GM23338 (cell line): ENCODE data around the gene ST6GALNAC6. TPM values are rescaled to one million over a fixed set of nuclear protein-coding genes. Genes with fewer than 3 reads are reported as not detected.

Experiments used
- ATAC-seq: fragments of 200-7000 bp; cut with Tn5 transposase; 3 replicates; pipeline ENCODE4 v1.9.1; 2020
- DNase-seq: peaks from one replicate; pipeline ENCODE4 v3.0.0-alpha.2; 2015; ENCODE audit warnings: low spot score
- H2AFZ ChIP-seq: fragments of 200-600 bp; sonication (generic); 2 replicates; pipeline ENCODE4 v1.8.0; 2016; ENCODE audit warnings: antibody characterized with exemption, mild to moderate bottlenecking, moderate library complexity
- H3F3A ChIP-seq: fragments of 200-600 bp; sonication (generic); replicated peaks from 2 replicates; pipeline ENCODE4 v1.8.0; 2017; ENCODE audit warnings: antibody characterized with exemption, mixed run types, low read depth
- H3K27ac ChIP-seq: fragments of 200-600 bp; sonication (generic); 2 replicates; pipeline ENCODE4 v1.6.1; 2016; ENCODE audit warnings: low read depth
- H3K27me3 ChIP-seq: fragments of 200-600 bp; sonication (generic); 2 replicates; pipeline ENCODE4 v1.8.0; 2016; ENCODE audit warnings: mild to moderate bottlenecking, mixed run types, moderate library complexity; ENCODE audit not compliant: insufficient read depth
- H3K36me3 ChIP-seq: fragments of 200-600 bp; sonication (generic); 2 replicates; pipeline ENCODE4 v1.8.0; 2016; ENCODE audit warnings: mild to moderate bottlenecking; ENCODE audit not compliant: insufficient read depth
- H3K4me1 ChIP-seq: fragments of 200-600 bp; sonication (generic); 2 replicates; pipeline ENCODE4 v1.8.0; 2016; ENCODE audit warnings: mild to moderate bottlenecking, moderate library complexity; ENCODE audit not compliant: insufficient read depth
- H3K4me2 ChIP-seq: fragments of 200-600 bp; sonication (generic); 2 replicates; pipeline ENCODE4 v1.7.1; 2017; ENCODE audit warnings: mixed run types
- H3K4me3 ChIP-seq: fragments of 200-600 bp; sonication (generic); 2 replicates; pipeline ENCODE4 v1.6.1; 2016; ENCODE audit warnings: mixed run types
- H3K79me2 ChIP-seq: fragments of 200-600 bp; sonication (generic); replicated peaks from 2 replicates; pipeline ENCODE4 v1.8.0; 2017; ENCODE audit warnings: mild to moderate bottlenecking; ENCODE audit not compliant: insufficient read depth
- H3K9me2 ChIP-seq: fragments of 200-600 bp; sonication (generic); 2 replicates; pipeline ENCODE4 v1.8.0; 2017; ENCODE audit not compliant: insufficient read depth
- H4K20me1 ChIP-seq: fragments of 200-600 bp; sonication (generic); replicated peaks from 2 replicates; pipeline ENCODE4 v1.8.0; 2017; ENCODE audit warnings: mild to moderate bottlenecking; ENCODE audit not compliant: insufficient read depth
- H3K27ac Mint-ChIP-seq: 2 replicates; pipeline ENCODE4 v1.8.0; 2020; ENCODE audit warnings: inconsistent platforms, mild to moderate bottlenecking, moderate library complexity, mixed read lengths
- H3K27me3 Mint-ChIP-seq: 3 replicates; pipeline ENCODE4 v1.8.0; 2022; ENCODE audit warnings: low read depth, mild to moderate bottlenecking, moderate library complexity, mixed read lengths, inconsistent platforms; ENCODE audit not compliant: insufficient read depth, poor library complexity
- H3K36me3 Mint-ChIP-seq: 3 replicates; pipeline ENCODE4 v1.8.0; 2021; ENCODE audit warnings: low read depth, mild to moderate bottlenecking, inconsistent platforms, moderate library complexity, mixed read lengths
- H3K4me1 Mint-ChIP-seq: 3 replicates; pipeline ENCODE4 v1.8.0; 2020; ENCODE audit warnings: mild to moderate bottlenecking, inconsistent platforms, mixed read lengths
- H3K4me3 Mint-ChIP-seq: 3 replicates; pipeline ENCODE4 v1.8.0; 2021; ENCODE audit warnings: moderate library complexity, mild to moderate bottlenecking, inconsistent platforms, mixed read lengths
- H3K9me3 Mint-ChIP-seq: 3 replicates; pipeline ENCODE4 v1.8.0; 2020; ENCODE audit warnings: moderate library complexity, mild to moderate bottlenecking, inconsistent platforms, mixed read lengths
- CREB1 ChIP-seq: fragments of 250-450 bp; sonication (Bioruptor Pico); IDR thresholded peaks from 2 replicates; pipeline ENCODE4 v1.5.0; 2020; ENCODE audit warnings: low read depth, mild to moderate bottlenecking, moderate library complexity
- EZH2 ChIP-seq: fragments of 200-600 bp; sonication (generic); IDR thresholded peaks from one replicate; pipeline ENCODE4 v1.8.0; 2017; ENCODE audit warnings: antibody characterized with exemption, mild to moderate bottlenecking, low read depth; ENCODE audit not compliant: unreplicated experiment
- EZH2phosphoT487 ChIP-seq: fragments of 200-600 bp; sonication (generic); IDR thresholded peaks from one replicate; pipeline ENCODE4 v1.8.1; 2018; ENCODE audit warnings: antibody characterized with exemption; ENCODE audit not compliant: unreplicated experiment
- JUNB ChIP-seq: IDR thresholded peaks from one replicate; pipeline ENCODE4 v1.6.1; 2016; ENCODE audit warnings: antibody characterized with exemption; ENCODE audit not compliant: unreplicated experiment
- NANOG ChIP-seq: IDR thresholded peaks from 2 replicates; pipeline ENCODE4 v1.6.1; 2016; ENCODE audit warnings: antibody characterized with exemption, borderline replicate concordance
- STAT1 ChIP-seq: IDR thresholded peaks from one replicate; pipeline ENCODE4 v1.6.1; 2016; ENCODE audit warnings: antibody characterized with exemption; ENCODE audit not compliant: unreplicated experiment
- polyA plus RNA-seq: library from polyadenylated mRNA; unstranded; fragments of >200 nt; fragmentation: Nextera tagmentation; extraction: Ambion mirVana; gene quantifications from 2 replicates; pipeline ENCODE4 v1.2.1, GENCODE V29; 2016
- total RNA-seq: library from RNA; depleted of rRNA; stranded (reverse); fragments of >200 nt; shearing (Covaris generic); gene quantifications from 2 replicates; pipeline ENCODE4 v1.2.3, GENCODE V29; 2014
- TF ChIP-seq, protein P1 (sequence below): fragments of 250-450 bp; sonication (Bioruptor Pico); IDR thresholded peaks from 2 replicates; pipeline ENCODE4 v1.5.0; 2020; ENCODE audit warnings: mild to moderate bottlenecking, moderate library complexity
- TF ChIP-seq, protein P2 (sequence below): IDR thresholded peaks from one replicate; pipeline ENCODE4 v1.6.1; 2018; ENCODE audit warnings: antibody characterized with exemption; ENCODE audit not compliant: unreplicated experiment
- TF ChIP-seq, protein P3 (sequence below), 2 experiments: fragments of 200-600 bp in 1 of 2; sonication (generic) in 1 of 2; conservative IDR thresholded peaks; 2 replicates each; pipeline versions ENCODE4 v1.5.1 to v1.6.1; 2016 to 2017; ENCODE audit warnings: antibody characterized with exemption in 2 of 2, low read depth in 2 of 2, mild to moderate bottlenecking in 2 of 2, moderate library complexity in 1 of 2

The ST6GALNAC6 gene
- total and polyA plus RNA-seq, 2 experiments from 2014 or later: 20.7 to 39.2 TPM

DNA sequence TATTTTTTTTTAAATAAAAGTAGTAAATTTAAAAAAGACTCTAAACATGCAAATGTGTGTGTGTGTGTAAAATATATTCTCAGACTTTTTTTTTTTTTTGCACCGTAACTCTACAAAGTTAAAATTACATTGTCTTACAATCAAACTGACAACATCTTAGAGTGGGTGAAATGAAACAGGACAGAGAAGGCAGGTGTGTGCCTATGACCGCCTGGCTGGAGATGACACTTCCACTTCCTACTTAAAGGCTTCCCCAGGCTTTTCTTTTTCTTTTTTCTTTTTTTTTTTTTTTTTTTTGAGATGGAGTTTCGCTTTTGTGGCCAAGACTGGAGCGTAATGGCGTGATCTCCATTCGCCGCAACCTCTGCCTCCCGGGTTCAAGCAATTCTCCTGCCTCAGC lies 19.3 kb downstream of the ST6GALNAC6 start (continued):
- TF ChIP-seq STAT1 (no peak), JUNB (no peak)
- TF ChIP-seq, protein P1, sequence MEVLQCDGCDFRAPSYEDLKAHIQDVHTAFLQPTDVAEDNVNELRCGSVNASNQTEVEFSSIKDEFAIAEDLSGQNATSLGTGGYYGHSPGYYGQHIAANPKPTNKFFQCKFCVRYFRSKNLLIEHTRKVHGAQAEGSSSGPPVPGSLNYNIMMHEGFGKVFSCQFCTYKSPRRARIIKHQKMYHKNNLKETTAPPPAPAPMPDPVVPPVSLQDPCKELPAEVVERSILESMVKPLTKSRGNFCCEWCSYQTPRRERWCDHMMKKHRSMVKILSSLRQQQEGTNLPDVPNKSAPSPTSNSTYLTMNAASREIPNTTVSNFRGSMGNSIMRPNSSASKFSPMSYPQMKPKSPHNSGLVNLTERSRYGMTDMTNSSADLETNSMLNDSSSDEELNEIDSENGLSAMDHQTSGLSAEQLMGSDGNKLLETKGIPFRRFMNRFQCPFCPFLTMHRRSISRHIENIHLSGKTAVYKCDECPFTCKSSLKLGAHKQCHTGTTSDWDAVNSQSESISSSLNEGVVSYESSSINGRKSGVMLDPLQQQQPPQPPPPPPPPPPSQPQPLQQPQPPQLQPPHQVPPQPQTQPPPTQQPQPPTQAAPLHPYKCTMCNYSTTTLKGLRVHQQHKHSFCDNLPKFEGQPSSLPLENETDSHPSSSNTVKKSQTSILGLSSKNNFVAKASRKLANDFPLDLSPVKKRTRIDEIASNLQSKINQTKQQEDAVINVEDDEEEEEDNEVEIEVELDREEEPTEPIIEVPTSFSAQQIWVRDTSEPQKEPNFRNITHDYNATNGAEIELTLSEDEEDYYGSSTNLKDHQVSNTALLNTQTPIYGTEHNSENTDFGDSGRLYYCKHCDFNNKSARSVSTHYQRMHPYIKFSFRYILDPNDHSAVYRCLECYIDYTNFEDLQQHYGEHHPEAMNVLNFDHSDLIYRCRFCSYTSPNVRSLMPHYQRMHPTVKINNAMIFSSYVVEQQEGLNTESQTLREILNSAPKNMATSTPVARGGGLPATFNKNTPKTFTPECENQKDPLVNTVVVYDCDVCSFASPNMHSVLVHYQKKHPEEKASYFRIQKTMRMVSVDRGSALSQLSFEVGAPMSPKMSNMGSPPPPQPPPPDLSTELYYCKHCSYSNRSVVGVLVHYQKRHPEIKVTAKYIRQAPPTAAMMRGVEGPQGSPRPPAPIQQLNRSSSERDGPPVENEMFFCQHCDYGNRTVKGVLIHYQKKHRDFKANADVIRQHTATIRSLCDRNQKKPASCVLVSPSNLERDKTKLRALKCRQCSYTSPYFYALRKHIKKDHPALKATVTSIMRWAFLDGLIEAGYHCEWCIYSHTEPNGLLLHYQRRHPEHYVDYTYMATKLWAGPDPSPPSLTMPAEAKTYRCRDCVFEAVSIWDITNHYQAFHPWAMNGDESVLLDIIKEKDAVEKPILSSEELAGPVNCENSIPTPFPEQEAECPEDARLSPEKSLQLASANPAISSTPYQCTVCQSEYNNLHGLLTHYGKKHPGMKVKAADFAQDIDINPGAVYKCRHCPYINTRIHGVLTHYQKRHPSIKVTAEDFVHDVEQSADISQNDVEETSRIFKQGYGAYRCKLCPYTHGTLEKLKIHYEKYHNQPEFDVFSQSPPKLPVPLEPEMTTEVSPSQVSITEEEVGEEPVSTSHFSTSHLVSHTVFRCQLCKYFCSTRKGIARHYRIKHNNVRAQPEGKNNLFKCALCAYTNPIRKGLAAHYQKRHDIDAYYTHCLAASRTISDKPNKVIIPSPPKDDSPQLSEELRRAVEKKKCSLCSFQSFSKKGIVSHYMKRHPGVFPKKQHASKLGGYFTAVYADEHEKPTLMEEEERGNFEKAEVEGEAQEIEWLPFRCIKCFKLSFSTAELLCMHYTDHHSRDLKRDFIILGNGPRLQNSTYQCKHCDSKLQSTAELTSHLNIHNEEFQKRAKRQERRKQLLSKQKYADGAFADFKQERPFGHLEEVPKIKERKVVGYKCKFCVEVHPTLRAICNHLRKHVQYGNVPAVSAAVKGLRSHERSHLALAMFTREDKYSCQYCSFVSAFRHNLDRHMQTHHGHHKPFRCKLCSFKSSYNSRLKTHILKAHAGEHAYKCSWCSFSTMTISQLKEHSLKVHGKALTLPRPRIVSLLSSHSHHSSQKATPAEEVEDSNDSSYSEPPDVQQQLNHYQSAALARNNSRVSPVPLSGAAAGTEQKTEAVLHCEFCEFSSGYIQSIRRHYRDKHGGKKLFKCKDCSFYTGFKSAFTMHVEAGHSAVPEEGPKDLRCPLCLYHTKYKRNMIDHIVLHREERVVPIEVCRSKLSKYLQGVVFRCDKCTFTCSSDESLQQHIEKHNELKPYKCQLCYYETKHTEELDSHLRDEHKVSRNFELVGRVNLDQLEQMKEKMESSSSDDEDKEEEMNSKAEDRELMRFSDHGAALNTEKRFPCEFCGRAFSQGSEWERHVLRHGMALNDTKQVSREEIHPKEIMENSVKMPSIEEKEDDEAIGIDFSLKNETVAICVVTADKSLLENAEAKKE (CRISPR knock-in tag): no peak

DNA sequence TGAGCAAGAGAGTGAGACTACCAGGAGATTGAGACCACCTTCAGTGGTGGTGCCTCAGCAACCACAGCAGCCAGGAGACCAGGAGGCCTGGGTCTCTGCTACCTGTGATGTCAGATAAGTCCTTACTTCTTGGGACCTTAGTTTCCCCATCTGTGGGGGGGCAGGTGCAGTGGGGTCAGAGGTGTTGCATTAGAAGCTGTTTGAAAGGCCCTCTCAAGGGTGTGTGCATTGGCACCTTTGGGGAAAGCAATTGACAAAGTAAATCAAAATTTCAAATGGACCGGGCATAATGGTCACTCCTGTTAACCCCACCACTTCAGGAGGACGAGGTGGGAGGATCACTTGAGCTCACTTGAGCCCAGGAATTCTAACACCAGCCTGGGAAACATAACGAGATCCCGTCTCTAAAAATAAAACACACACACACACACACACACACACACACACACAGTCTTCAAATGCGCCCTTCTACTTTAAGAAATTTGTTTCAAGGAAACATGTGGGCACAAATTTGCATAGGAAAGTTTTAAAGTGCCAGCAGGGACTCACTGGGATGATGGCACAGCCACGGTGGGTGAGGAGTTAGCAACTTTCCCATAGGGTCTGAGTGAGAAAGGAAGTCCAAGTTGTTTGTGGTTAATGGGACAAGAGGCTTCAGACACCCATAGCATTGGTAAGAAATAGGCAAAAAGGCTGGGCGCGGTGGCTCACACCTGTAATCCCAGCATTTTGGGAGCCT lies 20.6 kb downstream of the ST6GALNAC6 start:
- Histone ChIP-seq H3K79me2 (no peaks in the 10 kb centered on the region), H3K4me3 (no peak overlapping the region), H3K27ac (no peak overlapping the region), H3K36me3 (no peaks in the 10 kb centered on the region), H3K27me3 (0 out of 2 replicates have a peak, but pooled peaks cover 6% of the 10 kb centered on the region), H4K20me1 (no peaks in the 10 kb centered on the region), H3K4me2 (peak overlapping the region; percentile 92; the same call in 1 of the 2 replicates), H3K9me2 (no peaks in the 10 kb centered on the region), H2AFZ (no peak overlapping the region), H3F3A (peaks cover 19% of the 10 kb centered on the region; the same call in 1 of the 2 replicates), H3K4me1 (peaks cover 5% of the 10 kb centered on the region)
- ATAC-seq (no peak), DNase-seq (no peak)
- peaks cover 15% of the 10 kb centered on the region for H3K4me1 Mint-ChIP-seq
- peak overlapping the region; percentile 81; the same call in 2 of the 3 replicates for H3K4me3 Mint-ChIP-seq
- H3K27ac Mint-ChIP-seq: no peak overlapping the region
- H3K9me3 Mint-ChIP-seq: no peaks in the 10 kb centered on the region
- peaks cover 27% of the 10 kb centered on the region for H3K27me3 Mint-ChIP-seq
- H3K36me3 Mint-ChIP-seq: no peaks in the 10 kb centered on the region
- TF ChIP-seq EZH2 (no peak), NANOG (no peak), CREB1 (CRISPR knock-in tag) (no peak), STAT1 (no peak), EZH2phosphoT487 (no peak)
- TF ChIP-seq, protein P2, sequence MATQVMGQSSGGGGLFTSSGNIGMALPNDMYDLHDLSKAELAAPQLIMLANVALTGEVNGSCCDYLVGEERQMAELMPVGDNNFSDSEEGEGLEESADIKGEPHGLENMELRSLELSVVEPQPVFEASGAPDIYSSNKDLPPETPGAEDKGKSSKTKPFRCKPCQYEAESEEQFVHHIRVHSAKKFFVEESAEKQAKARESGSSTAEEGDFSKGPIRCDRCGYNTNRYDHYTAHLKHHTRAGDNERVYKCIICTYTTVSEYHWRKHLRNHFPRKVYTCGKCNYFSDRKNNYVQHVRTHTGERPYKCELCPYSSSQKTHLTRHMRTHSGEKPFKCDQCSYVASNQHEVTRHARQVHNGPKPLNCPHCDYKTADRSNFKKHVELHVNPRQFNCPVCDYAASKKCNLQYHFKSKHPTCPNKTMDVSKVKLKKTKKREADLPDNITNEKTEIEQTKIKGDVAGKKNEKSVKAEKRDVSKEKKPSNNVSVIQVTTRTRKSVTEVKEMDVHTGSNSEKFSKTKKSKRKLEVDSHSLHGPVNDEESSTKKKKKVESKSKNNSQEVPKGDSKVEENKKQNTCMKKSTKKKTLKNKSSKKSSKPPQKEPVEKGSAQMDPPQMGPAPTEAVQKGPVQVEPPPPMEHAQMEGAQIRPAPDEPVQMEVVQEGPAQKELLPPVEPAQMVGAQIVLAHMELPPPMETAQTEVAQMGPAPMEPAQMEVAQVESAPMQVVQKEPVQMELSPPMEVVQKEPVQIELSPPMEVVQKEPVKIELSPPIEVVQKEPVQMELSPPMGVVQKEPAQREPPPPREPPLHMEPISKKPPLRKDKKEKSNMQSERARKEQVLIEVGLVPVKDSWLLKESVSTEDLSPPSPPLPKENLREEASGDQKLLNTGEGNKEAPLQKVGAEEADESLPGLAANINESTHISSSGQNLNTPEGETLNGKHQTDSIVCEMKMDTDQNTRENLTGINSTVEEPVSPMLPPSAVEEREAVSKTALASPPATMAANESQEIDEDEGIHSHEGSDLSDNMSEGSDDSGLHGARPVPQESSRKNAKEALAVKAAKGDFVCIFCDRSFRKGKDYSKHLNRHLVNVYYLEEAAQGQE: no peak
- TF ChIP-seq, protein P3, sequence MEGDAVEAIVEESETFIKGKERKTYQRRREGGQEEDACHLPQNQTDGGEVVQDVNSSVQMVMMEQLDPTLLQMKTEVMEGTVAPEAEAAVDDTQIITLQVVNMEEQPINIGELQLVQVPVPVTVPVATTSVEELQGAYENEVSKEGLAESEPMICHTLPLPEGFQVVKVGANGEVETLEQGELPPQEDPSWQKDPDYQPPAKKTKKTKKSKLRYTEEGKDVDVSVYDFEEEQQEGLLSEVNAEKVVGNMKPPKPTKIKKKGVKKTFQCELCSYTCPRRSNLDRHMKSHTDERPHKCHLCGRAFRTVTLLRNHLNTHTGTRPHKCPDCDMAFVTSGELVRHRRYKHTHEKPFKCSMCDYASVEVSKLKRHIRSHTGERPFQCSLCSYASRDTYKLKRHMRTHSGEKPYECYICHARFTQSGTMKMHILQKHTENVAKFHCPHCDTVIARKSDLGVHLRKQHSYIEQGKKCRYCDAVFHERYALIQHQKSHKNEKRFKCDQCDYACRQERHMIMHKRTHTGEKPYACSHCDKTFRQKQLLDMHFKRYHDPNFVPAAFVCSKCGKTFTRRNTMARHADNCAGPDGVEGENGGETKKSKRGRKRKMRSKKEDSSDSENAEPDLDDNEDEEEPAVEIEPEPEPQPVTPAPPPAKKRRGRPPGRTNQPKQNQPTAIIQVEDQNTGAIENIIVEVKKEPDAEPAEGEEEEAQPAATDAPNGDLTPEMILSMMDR (conservative IDR thresholded peaks at IDR 0.05; ENCODE audit: low read depth in 2 of 2): no peak
